DND-41 (cell line): ENCODE measurements around the gene CACNA2D3.

Source experiments
- EZH2 ChIP-seq: IDR thresholded peaks from 3 replicates; pipeline ENCODE4 v1.6.1; 2012; ENCODE audit warnings: borderline replicate concordance, low read depth, mild to moderate bottlenecking, moderate library complexity, low read length, inconsistent platforms; ENCODE audit not compliant: severe bottlenecking
- TF ChIP-seq, protein P1 (sequence below): IDR thresholded peaks from 2 replicates; pipeline ENCODE4 v1.5.1; 2012; ENCODE audit warnings: borderline replicate concordance, low read length, moderate library complexity, mild to moderate bottlenecking; ENCODE audit not compliant: poor library complexity, severe bottlenecking; ENCODE audit errors: extremely low read depth

DNA sequence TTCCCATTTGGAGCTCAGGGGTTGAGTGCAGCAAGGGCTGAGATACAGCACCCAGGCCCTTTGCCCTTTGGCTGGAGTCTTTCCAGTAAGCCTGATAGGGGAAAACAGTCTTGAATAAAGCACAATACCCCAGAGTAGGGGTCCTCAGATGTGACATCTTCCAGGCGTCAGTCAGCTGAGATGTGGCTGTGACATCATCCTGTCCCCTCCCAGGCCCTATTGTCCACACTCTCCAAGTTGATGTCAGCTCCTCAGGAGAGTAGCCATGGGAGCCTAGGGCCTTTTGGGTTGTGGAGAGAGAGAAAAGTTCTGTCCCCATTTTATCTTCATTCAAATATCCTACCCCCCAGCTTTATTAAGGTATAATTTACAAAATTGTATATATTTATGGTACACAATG is 92.5 kb downstream of the CACNA2D3 start:
- TF ChIP-seq, protein P1, sequence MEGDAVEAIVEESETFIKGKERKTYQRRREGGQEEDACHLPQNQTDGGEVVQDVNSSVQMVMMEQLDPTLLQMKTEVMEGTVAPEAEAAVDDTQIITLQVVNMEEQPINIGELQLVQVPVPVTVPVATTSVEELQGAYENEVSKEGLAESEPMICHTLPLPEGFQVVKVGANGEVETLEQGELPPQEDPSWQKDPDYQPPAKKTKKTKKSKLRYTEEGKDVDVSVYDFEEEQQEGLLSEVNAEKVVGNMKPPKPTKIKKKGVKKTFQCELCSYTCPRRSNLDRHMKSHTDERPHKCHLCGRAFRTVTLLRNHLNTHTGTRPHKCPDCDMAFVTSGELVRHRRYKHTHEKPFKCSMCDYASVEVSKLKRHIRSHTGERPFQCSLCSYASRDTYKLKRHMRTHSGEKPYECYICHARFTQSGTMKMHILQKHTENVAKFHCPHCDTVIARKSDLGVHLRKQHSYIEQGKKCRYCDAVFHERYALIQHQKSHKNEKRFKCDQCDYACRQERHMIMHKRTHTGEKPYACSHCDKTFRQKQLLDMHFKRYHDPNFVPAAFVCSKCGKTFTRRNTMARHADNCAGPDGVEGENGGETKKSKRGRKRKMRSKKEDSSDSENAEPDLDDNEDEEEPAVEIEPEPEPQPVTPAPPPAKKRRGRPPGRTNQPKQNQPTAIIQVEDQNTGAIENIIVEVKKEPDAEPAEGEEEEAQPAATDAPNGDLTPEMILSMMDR, result no peak
- no peak for TF ChIP-seq EZH2
